ENCODE measurements around the gene B3GALT5.

DNA sequence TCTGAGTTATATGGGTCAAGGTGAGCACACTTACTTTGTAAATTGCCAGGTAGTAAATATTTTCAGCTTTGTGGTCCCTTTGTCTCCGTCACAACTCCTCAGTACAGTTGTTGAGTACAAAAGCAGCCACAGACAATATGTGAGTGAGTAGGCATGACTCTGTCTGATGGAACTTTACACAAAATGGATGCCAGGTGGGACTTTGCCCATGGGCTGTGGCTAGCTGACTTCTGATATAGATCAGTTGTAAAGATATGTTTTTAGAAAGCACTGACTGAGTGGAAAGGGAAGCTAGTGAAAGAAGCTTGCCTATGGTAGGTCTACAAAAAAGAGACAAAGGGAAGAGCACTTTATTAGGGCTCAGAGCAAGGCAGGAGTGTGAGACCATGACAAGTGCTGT, 109.1 kb downstream of the B3GALT5 start:
- TF ChIP-seq, protein P1, sequence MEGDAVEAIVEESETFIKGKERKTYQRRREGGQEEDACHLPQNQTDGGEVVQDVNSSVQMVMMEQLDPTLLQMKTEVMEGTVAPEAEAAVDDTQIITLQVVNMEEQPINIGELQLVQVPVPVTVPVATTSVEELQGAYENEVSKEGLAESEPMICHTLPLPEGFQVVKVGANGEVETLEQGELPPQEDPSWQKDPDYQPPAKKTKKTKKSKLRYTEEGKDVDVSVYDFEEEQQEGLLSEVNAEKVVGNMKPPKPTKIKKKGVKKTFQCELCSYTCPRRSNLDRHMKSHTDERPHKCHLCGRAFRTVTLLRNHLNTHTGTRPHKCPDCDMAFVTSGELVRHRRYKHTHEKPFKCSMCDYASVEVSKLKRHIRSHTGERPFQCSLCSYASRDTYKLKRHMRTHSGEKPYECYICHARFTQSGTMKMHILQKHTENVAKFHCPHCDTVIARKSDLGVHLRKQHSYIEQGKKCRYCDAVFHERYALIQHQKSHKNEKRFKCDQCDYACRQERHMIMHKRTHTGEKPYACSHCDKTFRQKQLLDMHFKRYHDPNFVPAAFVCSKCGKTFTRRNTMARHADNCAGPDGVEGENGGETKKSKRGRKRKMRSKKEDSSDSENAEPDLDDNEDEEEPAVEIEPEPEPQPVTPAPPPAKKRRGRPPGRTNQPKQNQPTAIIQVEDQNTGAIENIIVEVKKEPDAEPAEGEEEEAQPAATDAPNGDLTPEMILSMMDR (IDR thresholded peaks at IDR 0.05), result no peak
- no peak for TF ChIP-seq POLR2A (IDR thresholded peaks at IDR 0.05)

All from adrenal gland (tissue), 5 donors.